GM12873 (cell line): ENCODE measurements around the gene CEP57.

Experiments
- CTCF ChIP-seq: IDR thresholded peaks from 2 replicates; pipeline ENCODE4 v1.5.1; 2012; ENCODE audit warnings: low read depth, mild to moderate bottlenecking, moderate library complexity, low read length, control low read depth; ENCODE audit not compliant: insufficient read depth; ENCODE audit errors: missing control alignments

Gene CEP57

GRCh38 chr11:95767498-95767897 is 22.8 kb upstream of the CEP57 start:
- no peak for TF ChIP-seq CTCF

GRCh38 chr11:95768521-95768920 is 21.8 kb upstream of the CEP57 start:
- no peak for TF ChIP-seq CTCF

- no peak for TF ChIP-seq CTCF
Measured at GRCh38 chr11:95776859-95777258, 13.4 kb upstream of the CEP57 start.

GRCh38 chr11:95778699-95779098 is 11.6 kb upstream of the CEP57 start:
- no peak for TF ChIP-seq CTCF

GRCh38 chr11:95780544-95780943 is 9.8 kb upstream of the CEP57 start:
- TF ChIP-seq CTCF = no peak

GRCh38 chr11:95788921-95789505 is 1.3 kb upstream of the CEP57 start:
- peak; percentile 49 for TF ChIP-seq CTCF

- TF ChIP-seq CTCF = no peak
Measured at GRCh38 chr11:95789506-95790122, 684 bp upstream of the CEP57 start, which contains the start of gene FAM76B. Gene FAM76B, minus strand, starts transcription at chr11:95789782. Its CDS starts 304 bp downstream, at chr11:95789478.
